MM.1S (cell line): ENCODE results near the gene AAR2.

Experiments
- DNase-seq: peaks from one replicate; pipeline ENCODE4 v3.0.0-alpha.2; 2015
- H2AFZ ChIP-seq: fragments of 300-600 bp; sonication (generic); 2 replicates; pipeline ENCODE4 v1.6.0; 2016; ENCODE audit warnings: antibody characterized with exemption, low read length
- H3F3A ChIP-seq: fragments of 300-600 bp; sonication (generic); 2 replicates; pipeline ENCODE4 v1.6.1; 2016; ENCODE audit warnings: mild to moderate bottlenecking, antibody characterized with exemption, low read length, moderate library complexity, mixed read lengths; ENCODE audit not compliant: insufficient read depth
- H3K27ac ChIP-seq: fragments of 300-600 bp; sonication (generic); 2 replicates; pipeline ENCODE4 v1.5.1; 2016; ENCODE audit warnings: mild to moderate bottlenecking, low read length
- H3K27me3 ChIP-seq: fragments of 300-600 bp; sonication (generic); replicated peaks from 2 replicates; pipeline ENCODE4 v1.6.0; 2016; ENCODE audit warnings: low read length; ENCODE audit not compliant: insufficient read depth
- H3K36me3 ChIP-seq: fragments of 300-600 bp; sonication (generic); replicated peaks from 2 replicates; pipeline ENCODE4 v1.6.1; 2016; ENCODE audit warnings: mild to moderate bottlenecking, low read length, mixed read lengths; ENCODE audit not compliant: insufficient read depth
- H3K4me1 ChIP-seq: fragments of 300-600 bp; sonication (generic); 2 replicates; pipeline ENCODE4 v1.6.1; 2016; ENCODE audit warnings: low read length, mixed read lengths
- H3K4me2 ChIP-seq: fragments of 300-600 bp; sonication (generic); 2 replicates; pipeline ENCODE4 v1.6.0; 2016; ENCODE audit warnings: low read depth, low read length
- H3K4me3 ChIP-seq: fragments of 300-600 bp; sonication (generic); 2 replicates; pipeline ENCODE4 v1.5.1; 2016; ENCODE audit warnings: low read length, mixed read lengths
- H3K79me2 ChIP-seq: fragments of 300-600 bp; sonication (generic); 2 replicates; pipeline ENCODE4 v1.6.1; 2016; ENCODE audit warnings: mixed run types, low read length, mixed read lengths
- H3K9ac ChIP-seq: fragments of 300-600 bp; sonication (generic); 2 replicates; pipeline ENCODE4 v1.6.1; 2016; ENCODE audit warnings: low read length, mixed read lengths
- H3K9me2 ChIP-seq: fragments of 300-600 bp; sonication (generic); replicated peaks from 2 replicates; pipeline ENCODE4 v1.6.1; 2016; ENCODE audit warnings: mild to moderate bottlenecking, low read length, mixed read lengths; ENCODE audit not compliant: insufficient read depth
- H3K9me3 ChIP-seq: fragments of 300-600 bp; sonication (generic); replicated peaks from 2 replicates; pipeline ENCODE4 v1.6.1; 2016; ENCODE audit warnings: mild to moderate bottlenecking, low read length, mixed read lengths; ENCODE audit not compliant: insufficient read depth
- H4K20me1 ChIP-seq: fragments of 300-600 bp; sonication (generic); 2 replicates; pipeline ENCODE4 v1.6.1; 2016; ENCODE audit warnings: mild to moderate bottlenecking, low read length, moderate library complexity, mixed read lengths; ENCODE audit not compliant: insufficient read depth
- EZH2 ChIP-seq: fragments of 300-600 bp; sonication (generic); optimal IDR thresholded peaks from 2 replicates; pipeline ENCODE3; 2017; ENCODE audit warnings: low read depth, mild to moderate bottlenecking, antibody characterized with exemption, low read length, mixed read lengths
- EZH2phosphoT487 ChIP-seq: fragments of 300-600 bp; sonication (generic); IDR thresholded peaks from 2 replicates; pipeline ENCODE4 v1.6.1; 2018; ENCODE audit warnings: antibody characterized with exemption, low read length
- TF ChIP-seq, protein P1 (sequence below): fragments of 300-600 bp; sonication (generic); IDR thresholded peaks from 2 replicates; pipeline ENCODE4 v1.5.1; 2016; ENCODE audit warnings: antibody characterized with exemption, low read length, mixed read lengths

AAR2 gene

DNA sequence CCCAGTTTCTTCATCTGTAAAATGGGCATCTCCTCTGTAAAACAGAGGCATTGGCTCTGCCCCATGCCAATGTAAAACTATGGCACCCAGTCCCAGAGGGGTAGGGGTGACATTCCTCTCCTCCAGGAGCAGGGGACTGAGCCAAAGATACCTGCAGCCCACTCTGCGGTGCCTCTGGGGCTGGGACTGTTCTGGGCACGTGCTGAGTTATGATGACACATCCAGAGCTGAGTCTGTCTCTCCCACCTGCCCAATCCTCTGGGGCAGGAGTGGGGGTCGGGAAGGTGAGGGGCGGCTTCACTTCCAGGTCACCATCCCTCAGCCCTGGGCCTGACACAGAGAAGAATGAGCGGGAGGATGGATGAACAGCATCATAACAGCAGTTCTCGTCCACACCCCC, 29.9 kb downstream of the AAR2 start:
- no peaks in the 10 kb centered on the region for H3K9me3 ChIP-seq
- DNase-seq, result no peak
- no peaks in the 10 kb centered on the region for H4K20me1 ChIP-seq
- H3K4me3 ChIP-seq, result no peak overlapping the region
- no peaks in the 10 kb centered on the region for H3K36me3 ChIP-seq
- no peak for TF ChIP-seq EZH2phosphoT487
- TF ChIP-seq, protein P1, sequence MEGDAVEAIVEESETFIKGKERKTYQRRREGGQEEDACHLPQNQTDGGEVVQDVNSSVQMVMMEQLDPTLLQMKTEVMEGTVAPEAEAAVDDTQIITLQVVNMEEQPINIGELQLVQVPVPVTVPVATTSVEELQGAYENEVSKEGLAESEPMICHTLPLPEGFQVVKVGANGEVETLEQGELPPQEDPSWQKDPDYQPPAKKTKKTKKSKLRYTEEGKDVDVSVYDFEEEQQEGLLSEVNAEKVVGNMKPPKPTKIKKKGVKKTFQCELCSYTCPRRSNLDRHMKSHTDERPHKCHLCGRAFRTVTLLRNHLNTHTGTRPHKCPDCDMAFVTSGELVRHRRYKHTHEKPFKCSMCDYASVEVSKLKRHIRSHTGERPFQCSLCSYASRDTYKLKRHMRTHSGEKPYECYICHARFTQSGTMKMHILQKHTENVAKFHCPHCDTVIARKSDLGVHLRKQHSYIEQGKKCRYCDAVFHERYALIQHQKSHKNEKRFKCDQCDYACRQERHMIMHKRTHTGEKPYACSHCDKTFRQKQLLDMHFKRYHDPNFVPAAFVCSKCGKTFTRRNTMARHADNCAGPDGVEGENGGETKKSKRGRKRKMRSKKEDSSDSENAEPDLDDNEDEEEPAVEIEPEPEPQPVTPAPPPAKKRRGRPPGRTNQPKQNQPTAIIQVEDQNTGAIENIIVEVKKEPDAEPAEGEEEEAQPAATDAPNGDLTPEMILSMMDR, result no peak
- TF ChIP-seq EZH2, result no peak
- H3K4me2 ChIP-seq, result no peak overlapping the region
- H3K4me1 ChIP-seq, result no peaks in the 10 kb centered on the region
- H3K27me3 ChIP-seq, result no peaks in the 10 kb centered on the region; the same call in 1 of the 2 replicates
- H3K9ac ChIP-seq, result no peak overlapping the region
- H2AFZ ChIP-seq, result no peak overlapping the region
- H3K27ac ChIP-seq, result no peak overlapping the region
- H3F3A ChIP-seq, result no peaks in the 10 kb centered on the region
- H3K79me2 ChIP-seq, result no peaks in the 10 kb centered on the region
- no peaks in the 10 kb centered on the region for H3K9me2 ChIP-seq

DNA sequence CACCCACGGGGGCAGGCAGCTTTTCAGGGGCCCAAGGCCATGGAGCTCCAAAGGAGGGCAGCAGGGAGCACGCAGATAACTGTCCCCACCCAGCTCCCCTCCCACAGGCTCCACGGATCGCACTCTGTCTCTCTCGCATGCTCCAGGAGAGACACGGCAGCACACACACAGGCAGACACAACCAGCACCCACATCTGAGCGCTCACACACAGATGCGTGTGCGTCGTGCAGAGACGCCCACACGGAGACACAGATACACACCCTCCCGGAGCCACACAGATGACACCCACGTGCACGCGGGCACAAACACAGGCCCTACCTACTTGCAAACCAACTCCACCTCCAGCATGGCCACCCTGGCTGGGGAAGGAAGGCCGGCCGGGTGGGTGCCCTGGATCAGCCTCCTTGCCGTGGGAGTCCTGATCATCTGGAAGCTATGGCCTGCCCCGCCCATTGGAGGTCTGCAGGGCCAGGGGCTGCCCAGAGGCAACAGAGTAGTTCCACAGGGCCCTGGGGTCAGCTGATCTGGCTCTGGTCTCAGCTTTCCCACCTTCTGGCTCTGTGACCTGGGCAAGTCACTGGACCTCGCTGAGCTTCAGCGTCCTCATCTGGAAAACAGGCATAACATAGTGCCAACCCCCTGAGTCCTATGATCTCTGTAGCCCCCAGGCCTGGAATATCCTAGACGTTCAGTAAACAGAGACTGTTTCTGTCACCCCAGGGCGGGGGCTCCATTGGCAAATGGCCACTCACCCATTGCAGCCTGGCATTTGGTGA, 31.5 kb downstream of the AAR2 start:
- no peak overlapping the region for H3K9ac ChIP-seq
- TF ChIP-seq, protein P1, result no peak
- TF ChIP-seq EZH2phosphoT487, result no peak
- TF ChIP-seq EZH2, result no peak
- no peaks in the 10 kb centered on the region for H3K4me1 ChIP-seq
- no peaks in the 10 kb centered on the region for H4K20me1 ChIP-seq
- H3K9me3 ChIP-seq, result no peaks in the 10 kb centered on the region
- no peaks in the 10 kb centered on the region; the same call in 1 of the 2 replicates for H3K27me3 ChIP-seq
- H3K27ac ChIP-seq, result no peak overlapping the region
- no peaks in the 10 kb centered on the region for H3K36me3 ChIP-seq
- H3K9me2 ChIP-seq, result no peaks in the 10 kb centered on the region
- no peak overlapping the region for H3K4me3 ChIP-seq
- no peak overlapping the region for H2AFZ ChIP-seq
- H3F3A ChIP-seq, result no peaks in the 10 kb centered on the region
- DNase-seq, result no peak
- no peaks in the 10 kb centered on the region for H3K79me2 ChIP-seq
- H3K4me2 ChIP-seq, result no peak overlapping the region

- Histone ChIP-seq H3K9me2 (no peaks in the 10 kb centered on the region), H3K4me2 (no peak overlapping the region), H3K4me3 (no peak overlapping the region), H3K4me1 (no peaks in the 10 kb centered on the region), H3K79me2 (no peaks in the 10 kb centered on the region), H3K27me3 (peaks cover 2% of the 10 kb centered on the region; the same call in 1 of the 2 replicates), H3F3A (no peaks in the 10 kb centered on the region), H4K20me1 (no peaks in the 10 kb centered on the region), H2AFZ (no peak overlapping the region), H3K36me3 (no peaks in the 10 kb centered on the region), H3K27ac (no peak overlapping the region), H3K9me3 (no peaks in the 10 kb centered on the region), H3K9ac (no peak overlapping the region)
- TF ChIP-seq, protein P1, result no peak
- TF ChIP-seq EZH2 (no peak), EZH2phosphoT487 (no peak)
- DNase-seq, result no peak
Observed at GRCh38 chr20:36268440-36269342, 32.4 kb downstream of the AAR2 start.
